Karpas-422 (cell line): ENCODE measurements around the gene CD48. TPM values are rescaled to one million over a fixed set of nuclear protein-coding genes. Genes with fewer than 3 reads are reported as not detected.

ENCODE experiments used
- DNase-seq: peaks from one replicate; pipeline ENCODE4 v3.0.0-alpha.2; 2015
- H2AFZ ChIP-seq: fragments of 200-600 bp; sonication (generic); 2 replicates; pipeline ENCODE4 v1.6.1; 2014; ENCODE audit warnings: antibody characterized with exemption, low read length, mixed read lengths
- H3K27ac ChIP-seq: fragments of 200-600 bp; sonication (generic); 2 replicates; pipeline ENCODE4 v1.5.1; 2014; ENCODE audit warnings: mild to moderate bottlenecking, low read length, moderate library complexity
- H3K27me3 ChIP-seq: fragments of 200-600 bp; sonication (generic); 2 replicates; pipeline ENCODE4 v1.6.1; 2014; ENCODE audit warnings: low read length, mixed read lengths
- H3K36me3 ChIP-seq: fragments of 200-600 bp; sonication (generic); 2 replicates; pipeline ENCODE4 v1.6.1; 2014; ENCODE audit warnings: low read length, mixed read lengths; ENCODE audit not compliant: insufficient read depth
- H3K4me1 ChIP-seq: fragments of 200-600 bp; sonication (generic); 2 replicates; pipeline ENCODE4 v1.6.1; 2014; ENCODE audit warnings: mild to moderate bottlenecking, low read length, mixed read lengths
- H3K4me2 ChIP-seq: fragments of 200-600 bp; sonication (generic); 2 replicates; pipeline ENCODE4 v1.6.1; 2014; ENCODE audit warnings: low read length, low read depth, mild to moderate bottlenecking; ENCODE audit not compliant: poor library complexity, severe bottlenecking
- H3K4me3 ChIP-seq: fragments of 200-600 bp; sonication (generic); 2 replicates; pipeline ENCODE4 v1.5.1; 2014; ENCODE audit warnings: mild to moderate bottlenecking, antibody characterized with exemption, low read length, mixed read lengths
- H3K79me2 ChIP-seq: fragments of 200-600 bp; sonication (generic); 2 replicates; pipeline ENCODE4 v1.6.1; 2014; ENCODE audit warnings: mild to moderate bottlenecking, low read length, mixed read lengths
- H3K9ac ChIP-seq: fragments of 200-600 bp; sonication (generic); 2 replicates; pipeline ENCODE4 v1.6.0; 2014; ENCODE audit warnings: low read length
- H3K9me2 ChIP-seq: fragments of 200-600 bp; sonication (generic), shearing (Covaris generic); replicated peaks from 2 replicates; pipeline ENCODE4 v1.6.0; 2014; ENCODE audit warnings: mild to moderate bottlenecking, low read length, moderate library complexity; ENCODE audit not compliant: insufficient read depth
- H3K9me3 ChIP-seq: fragments of 300-700, 200-600 bp; sonication (generic); 2 replicates; pipeline ENCODE4 v1.6.1; 2014; ENCODE audit warnings: low read length, mixed read lengths
- H4K20me1 ChIP-seq: fragments of 200-600 bp; sonication (generic); 2 replicates; pipeline ENCODE4 v1.6.1; 2014; ENCODE audit warnings: mild to moderate bottlenecking, antibody characterized with exemption, low read length, low read depth; ENCODE audit not compliant: insufficient read depth
- total RNA-seq: library from RNA; depleted of rRNA; stranded (reverse); fragments of >200 nt; shearing (Covaris generic); gene quantifications from 2 replicates; pipeline ENCODE4 v1.2.3, GENCODE V29; 2014; ENCODE audit warnings: low replicate concordance

Gene CD48
- total RNA-seq, 1 experiment from 2014 or later, result 56.3 TPM

GRCh38 chr1:160744852-160745520 lies 33.4 kb upstream of the CD48 start:
- Histone ChIP-seq H3K27ac (no peak overlapping the region), H3K9ac (no peak overlapping the region), H3K9me3 (no peaks in the 10 kb centered on the region), H3K4me3 (no peak overlapping the region), H3K4me2 (no peak overlapping the region), H3K27me3 (no peaks in the 10 kb centered on the region), H3K36me3 (no peaks in the 10 kb centered on the region), H2AFZ (no peak overlapping the region), H3K79me2 (no peaks in the 10 kb centered on the region), H3K4me1 (no peaks in the 10 kb centered on the region), H3K9me2 (no peaks in the 10 kb centered on the region), H4K20me1 (no peaks in the 10 kb centered on the region)
- peak; percentile 25 for DNase-seq

GRCh38 chr1:160744199-160744851 lies 32.7 kb upstream of the CD48 start:
- DNase-seq, result peak; percentile 34
- Histone ChIP-seq H3K36me3 (no peaks in the 10 kb centered on the region), H3K9me3 (no peaks in the 10 kb centered on the region), H3K27ac (no peak overlapping the region), H3K27me3 (no peaks in the 10 kb centered on the region), H3K4me1 (no peaks in the 10 kb centered on the region), H3K79me2 (no peaks in the 10 kb centered on the region), H4K20me1 (no peaks in the 10 kb centered on the region), H3K4me3 (no peak overlapping the region), H3K9ac (no peak overlapping the region), H3K4me2 (no peak overlapping the region), H3K9me2 (no peaks in the 10 kb centered on the region), H2AFZ (no peak overlapping the region)

- Histone ChIP-seq H3K27ac (no peak overlapping the region), H4K20me1 (no peaks in the 10 kb centered on the region), H3K9ac (no peak overlapping the region), H3K9me3 (no peaks in the 10 kb centered on the region), H3K36me3 (no peaks in the 10 kb centered on the region), H3K79me2 (no peaks in the 10 kb centered on the region), H3K4me3 (no peak overlapping the region), H3K27me3 (no peaks in the 10 kb centered on the region), H3K4me2 (no peak overlapping the region), H2AFZ (no peak overlapping the region), H3K9me2 (no peaks in the 10 kb centered on the region), H3K4me1 (no peaks in the 10 kb centered on the region)
- no peak for DNase-seq
These were observed 31.6 kb upstream of the CD48 start for GRCh38 chr1:160743266-160743665.

- Histone ChIP-seq H3K9ac (no peak overlapping the region), H4K20me1 (no peaks in the 10 kb centered on the region), H3K79me2 (no peaks in the 10 kb centered on the region), H2AFZ (no peak overlapping the region), H3K9me3 (no peaks in the 10 kb centered on the region), H3K27me3 (no peaks in the 10 kb centered on the region), H3K27ac (no peak overlapping the region), H3K4me3 (no peak overlapping the region), H3K9me2 (no peaks in the 10 kb centered on the region), H3K4me1 (no peaks in the 10 kb centered on the region), H3K36me3 (no peaks in the 10 kb centered on the region), H3K4me2 (no peak overlapping the region)
- no peak for DNase-seq
These were observed 31.0 kb upstream of the CD48 start for GRCh38 chr1:160742428-160743127.

GRCh38 chr1:160741612-160742348 lies 30.2 kb upstream of the CD48 start:
- H4K20me1 ChIP-seq, result no peaks in the 10 kb centered on the region
- no peak overlapping the region for H3K9ac ChIP-seq
- DNase-seq, result no peak
- no peaks in the 10 kb centered on the region for H3K27me3 ChIP-seq
- H3K4me1 ChIP-seq, result no peaks in the 10 kb centered on the region
- H2AFZ ChIP-seq, result no peak overlapping the region
- H3K79me2 ChIP-seq, result no peaks in the 10 kb centered on the region
- no peaks in the 10 kb centered on the region for H3K9me3 ChIP-seq
- H3K9me2 ChIP-seq, result no peaks in the 10 kb centered on the region
- no peak overlapping the region for H3K4me2 ChIP-seq
- no peaks in the 10 kb centered on the region for H3K36me3 ChIP-seq
- no peak overlapping the region for H3K27ac ChIP-seq
- H3K4me3 ChIP-seq, result no peak overlapping the region

- Histone ChIP-seq H2AFZ (no peak overlapping the region), H3K27ac (no peak overlapping the region), H3K4me1 (no peaks in the 10 kb centered on the region), H3K9ac (no peak overlapping the region), H3K27me3 (no peaks in the 10 kb centered on the region), H3K4me3 (no peak overlapping the region), H3K79me2 (no peaks in the 10 kb centered on the region), H3K36me3 (no peaks in the 10 kb centered on the region), H4K20me1 (no peaks in the 10 kb centered on the region), H3K9me3 (no peaks in the 10 kb centered on the region), H3K4me2 (no peak overlapping the region), H3K9me2 (no peaks in the 10 kb centered on the region)
- no peak for DNase-seq
These were observed 29.5 kb upstream of the CD48 start for GRCh38 chr1:160741092-160741501.

GRCh38 chr1:160740133-160740688 lies 28.6 kb upstream of the CD48 start:
- no peaks in the 10 kb centered on the region for H3K9me2 ChIP-seq
- no peak for DNase-seq
- H4K20me1 ChIP-seq, result no peaks in the 10 kb centered on the region
- H3K4me3 ChIP-seq, result no peak overlapping the region
- H3K36me3 ChIP-seq, result no peaks in the 10 kb centered on the region
- no peaks in the 10 kb centered on the region for H3K9me3 ChIP-seq
- H3K4me1 ChIP-seq, result no peaks in the 10 kb centered on the region
- no peak overlapping the region for H3K4me2 ChIP-seq
- no peak overlapping the region for H3K9ac ChIP-seq
- H3K79me2 ChIP-seq, result no peaks in the 10 kb centered on the region
- no peaks in the 10 kb centered on the region for H3K27me3 ChIP-seq
- H2AFZ ChIP-seq, result no peak overlapping the region
- no peak overlapping the region for H3K27ac ChIP-seq

- H3K9me3 ChIP-seq, result no peaks in the 10 kb centered on the region
- H3K27ac ChIP-seq, result no peak within 1 kb of the TSS
- H3K4me2 ChIP-seq, result no peak within 1 kb of the TSS
- no peaks in the 10 kb centered on the region for H3K79me2 ChIP-seq
- H3K9me2 ChIP-seq, result no peaks in the 10 kb centered on the region
- no peak within 1 kb of the TSS for H3K9ac ChIP-seq
- H4K20me1 ChIP-seq, result no peaks in the 10 kb centered on the region
- no peak within 1 kb of the TSS for H2AFZ ChIP-seq
- DNase-seq, result no peak
- H3K27me3 ChIP-seq, result no peaks in the 10 kb centered on the region
- H3K4me1 ChIP-seq, result no peaks in the 10 kb centered on the region
- no peaks in the 10 kb centered on the region for H3K36me3 ChIP-seq
- no peak within 1 kb of the TSS for H3K4me3 ChIP-seq
These were observed 27.5 kb upstream of the CD48 start, which contains the start of gene SLAMF7 for GRCh38 chr1:160739098-160739511. SLAMF7 (plus strand) TSS chr1:160739247; CDS start chr1:160739302, 55 bp downstream.
